Neutrophil (primary cell): ENCODE data around the gene DAB1.

ENCODE experiments used
- H3K27ac ChIP-seq: fragments of 200-600 bp; sonication (generic); 2 replicates; pipeline ENCODE4 v1.5.1; 2016; ENCODE audit warnings: mild to moderate bottlenecking, moderate library complexity
- H3K27me3 ChIP-seq: fragments of 200-600 bp; sonication (generic); 2 replicates; pipeline ENCODE4 v1.6.0; 2016; ENCODE audit warnings: mild to moderate bottlenecking
- H3K36me3 ChIP-seq: fragments of 200-600 bp; sonication (generic); 2 replicates; pipeline ENCODE4 v1.5.1; 2017
- H3K4me1 ChIP-seq, 2 experiments: fragments of 200-600 bp in 1 of 2; sonication (generic) in 1 of 2; 1 replicate in 1 of 2; 2 replicates in 1 of 2; pipeline versions ENCODE4 v1.5.1 to v1.6.1; 2013 to 2016; ENCODE audit warnings: low read depth in 1 of 2, low read length in 1 of 2, mild to moderate bottlenecking in 1 of 2, moderate library complexity in 1 of 2; ENCODE audit not compliant: control insufficient read depth in 1 of 2, insufficient read depth in 1 of 2
- H3K4me3 ChIP-seq, 2 experiments: fragments of 200-600 bp in 1 of 2; sonication (generic) in 1 of 2; 1 replicate in 1 of 2; 2 replicates in 1 of 2; pipeline ENCODE4 v1.5.1; 2013 to 2016; ENCODE audit warnings: low read depth in 1 of 2, low read length in 1 of 2, mild to moderate bottlenecking in 1 of 2, moderate library complexity in 1 of 2
- H3K9me3 ChIP-seq: fragments of 200-600 bp; sonication (generic); 2 replicates; pipeline ENCODE4 v1.5.1; 2016
- CTCF ChIP-seq: fragments of 200-600 bp; sonication (generic); IDR thresholded peaks from 2 replicates; pipeline ENCODE4 v1.5.1; 2016; ENCODE audit warnings: antibody characterized with exemption

DAB1 gene

DNA sequence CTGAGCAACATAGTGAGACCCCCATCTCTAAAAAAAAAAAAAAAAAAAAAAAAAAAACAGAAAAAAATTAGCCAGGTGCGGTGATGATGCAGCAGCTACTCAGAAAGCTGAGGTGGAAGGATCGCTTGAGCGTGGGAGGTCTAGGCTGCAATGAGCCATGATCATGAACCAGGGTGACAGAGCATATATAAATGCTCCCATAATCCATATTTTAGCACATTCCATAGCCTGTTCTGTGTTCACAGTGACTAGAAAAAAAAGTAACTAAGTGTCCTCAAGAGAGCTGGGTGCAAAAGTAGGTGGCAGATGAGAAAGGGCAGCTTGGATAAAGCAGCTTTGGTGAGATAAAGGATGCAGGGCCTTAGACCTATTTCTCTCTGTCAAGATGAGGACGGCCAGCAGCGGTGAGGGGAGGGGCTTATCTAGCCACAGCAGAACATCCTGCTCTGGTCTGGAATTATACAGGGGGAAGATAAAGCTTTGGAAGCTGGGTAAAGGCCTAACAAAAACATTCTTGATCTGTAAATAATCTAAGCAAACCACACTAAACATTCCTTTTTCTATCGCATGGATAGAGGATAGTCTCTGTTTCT, 205.3 kb downstream of the DAB1 start:
- Histone ChIP-seq H3K27me3 (no peaks in the 10 kb centered on the region), H3K4me3 (no peak overlapping the region), H3K9me3 (no peaks in the 10 kb centered on the region), H3K36me3 (no peaks in the 10 kb centered on the region), H3K4me1 (no peaks in the 10 kb centered on the region), H3K27ac (no peak overlapping the region)
- TF ChIP-seq CTCF, result no peak

- H3K4me3 ChIP-seq, result no peak overlapping the region
- no peak overlapping the region for H3K27ac ChIP-seq
- no peak for TF ChIP-seq CTCF
- H3K36me3 ChIP-seq, result no peaks in the 10 kb centered on the region
- H3K9me3 ChIP-seq, result no peaks in the 10 kb centered on the region
- H3K4me1 ChIP-seq, result no peaks in the 10 kb centered on the region
- H3K27me3 ChIP-seq, result no peaks in the 10 kb centered on the region
Observed at GRCh38 chr1:57217905-57218304, 206.0 kb downstream of the DAB1 start.

- Histone ChIP-seq H3K4me1 (no peaks in the 10 kb centered on the region), H3K27me3 (no peaks in the 10 kb centered on the region), H3K36me3 (no peaks in the 10 kb centered on the region), H3K9me3 (no peaks in the 10 kb centered on the region), H3K27ac (no peak overlapping the region), H3K4me3 (no peak overlapping the region)
- no peak for TF ChIP-seq CTCF
Observed at GRCh38 chr1:57214951-57215575, 208.8 kb downstream of the DAB1 start.

GRCh38 chr1:57210881-57211280, 213.0 kb downstream of the DAB1 start:
- H3K36me3 ChIP-seq, result no peaks in the 10 kb centered on the region
- TF ChIP-seq CTCF, result no peak
- no peaks in the 10 kb centered on the region for H3K9me3 ChIP-seq
- no peaks in the 10 kb centered on the region for H3K4me1 ChIP-seq
- H3K27me3 ChIP-seq, result no peaks in the 10 kb centered on the region
- H3K4me3 ChIP-seq, result no peak overlapping the region
- no peak overlapping the region for H3K27ac ChIP-seq

DNA sequence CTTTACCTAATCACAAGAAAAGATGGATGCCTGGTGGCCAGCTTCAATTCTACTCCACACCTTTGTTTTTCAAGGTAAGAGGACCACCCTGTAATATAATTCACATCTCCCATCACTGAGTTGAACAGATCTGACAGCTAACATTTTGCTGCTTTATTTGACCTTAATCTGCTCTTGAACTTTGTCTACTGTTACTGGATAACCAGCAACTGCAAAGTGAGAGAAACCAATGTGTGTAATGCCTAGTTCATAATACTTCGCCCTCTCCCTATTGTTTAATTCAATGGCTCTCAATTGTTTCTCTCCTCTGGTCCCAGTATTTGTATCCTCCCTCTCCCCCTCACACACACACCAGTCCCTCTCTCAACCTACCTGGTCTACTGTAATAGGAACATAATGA, 214.4 kb downstream of the DAB1 start:
- Histone ChIP-seq H3K36me3 (no peaks in the 10 kb centered on the region), H3K4me1 (no peaks in the 10 kb centered on the region), H3K4me3 (no peak overlapping the region), H3K27me3 (no peaks in the 10 kb centered on the region), H3K9me3 (no peaks in the 10 kb centered on the region), H3K27ac (no peak overlapping the region)
- no peak for TF ChIP-seq CTCF
